Thyroid gland (tissue), 4 donors: ENCODE data around the gene CDH4. TPM values are rescaled to one million over a fixed set of nuclear protein-coding genes. Genes with fewer than 3 reads are reported as not detected.

Experiments
- DNase-seq, 2 donors: peaks; one replicate each; pipeline ENCODE4 v3.0.0-alpha.2; 2019
- H3K27ac ChIP-seq, 3 donors: fragments of 200-600 bp; sonication (generic); 1 replicate in 2 of 3; 2 replicates in 1 of 3; pipeline ENCODE4 v1.5.1; 2016 to 2019; ENCODE audit warnings: mild to moderate bottlenecking in 1 of 3, moderate library complexity in 1 of 3
- H3K27me3 ChIP-seq: fragments of 200-600 bp; sonication (generic); one replicate; pipeline ENCODE4 v1.5.1; 2019
- H3K36me3 ChIP-seq, 2 donors: fragments of 200-600 bp; sonication (generic); one replicate each; pipeline ENCODE4 v1.5.1; 2016 to 2019
- H3K4me1 ChIP-seq, 2 donors: fragments of 200-600 bp; sonication (generic); one replicate each; pipeline ENCODE4 v1.5.1; 2017 to 2019
- H3K4me3 ChIP-seq, 3 donors: fragments of 200-600 bp; sonication (generic); replicated peaks in 1 of 3; 1 replicate in 2 of 3; 2 replicates in 1 of 3; pipeline ENCODE4 v1.5.1; 2016; ENCODE audit warnings: mild to moderate bottlenecking in 1 of 3
- H3K9me3 ChIP-seq: fragments of 200-600 bp; sonication (generic); one replicate; pipeline ENCODE4 v1.5.1; 2017
- CTCF ChIP-seq, 6 experiments: fragments of 200-600 bp in 3 of 6; fragments of 450-650 bp in 3 of 6; sonication (generic) in 3 of 6; IDR thresholded peaks; one replicate each; pipeline ENCODE4 v1.5.1; 2016 to 2019; ENCODE audit warnings: antibody characterized with exemption in 6 of 6, mild to moderate bottlenecking in 2 of 6, inconsistent platforms in 1 of 6, moderate library complexity in 1 of 6
- POLR2A ChIP-seq, 2 donors: fragments of 450-650 bp; IDR thresholded peaks; one replicate each; pipeline ENCODE4 v1.6.1; 2017; ENCODE audit warnings: antibody characterized with exemption in 2 of 2, mild to moderate bottlenecking in 2 of 2, moderate library complexity in 1 of 2
- WGBS, 2 donors: methylation state at CpG; one replicate each; pipeline ENCODE4 v1.1.5; 2017; 5-methylcytosine and 5-hydroxymethylcytosine counted together
- intact Hi-C: fragments of 100-400 bp; cut with DNase I; formaldehyde crosslinking; loops from one replicate; pipeline ENCODE4 v1.15.1; 2023
- total RNA-seq, 4 donors: library from RNA; depleted of rRNA; stranded (reverse); fragments of >200 nt; gene quantifications; one replicate each; pipeline ENCODE4 v1.2.3, GENCODE V29; 2016

CDH4 gene
- total RNA-seq, 4 donors from 2014 or later, result 0.22 to 0.29 (median 0.29) TPM; not detected in 1

- H3K4me1 ChIP-seq, result no peaks in the 10 kb centered on the region
- H3K4me3 ChIP-seq, result no peak overlapping the region
- 55 to 59% methylated on average over 13 of the region's 13 CpGs for WGBS, 2 donors
- H3K27me3 ChIP-seq, result no peaks in the 10 kb centered on the region
- intact Hi-C loops, result no loop called here
- TF ChIP-seq CTCF (IDR thresholded peaks at IDR 0.05) (no peak), POLR2A (IDR thresholded peaks at IDR 0.05) (no peak)
- no peak for DNase-seq
- no peaks in the 10 kb centered on the region for H3K9me3 ChIP-seq
- H3K27ac ChIP-seq, result no peak overlapping the region
- H3K36me3 ChIP-seq, result no peaks in the 10 kb centered on the region
These were observed 635.6 kb downstream of the CDH4 start for GRCh38 chr20:61887596-61888093.

GRCh38 chr20:61888101-61888865, 636.2 kb downstream of the CDH4 start:
- TF ChIP-seq POLR2A (IDR thresholded peaks at IDR 0.05) (no peak), CTCF (IDR thresholded peaks at IDR 0.05) (no peak)
- intact Hi-C loops, result no loop called here
- 85 to 88% methylated on average over 14 to 18 of the region's 19 CpGs for WGBS, 2 donors
- Histone ChIP-seq H3K9me3 (no peaks in the 10 kb centered on the region), H3K36me3 (no peaks in the 10 kb centered on the region), H3K4me1 (no peaks in the 10 kb centered on the region), H3K27ac (no peak overlapping the region), H3K4me3 (no peak overlapping the region), H3K27me3 (no peaks in the 10 kb centered on the region)
- DNase-seq, result no peak

- 94 to 95% methylated on average over 1 of the region's 1 CpG for WGBS, 2 donors
These were observed 637.6 kb downstream of the CDH4 start for GRCh38 chr20:61889659-61890058.

GRCh38 chr20:61890210-61890609, 638.1 kb downstream of the CDH4 start:
- Histone ChIP-seq H3K9me3 (no peaks in the 10 kb centered on the region), H3K36me3 (no peaks in the 10 kb centered on the region), H3K4me3 (no peak overlapping the region), H3K27ac (no peak overlapping the region), H3K27me3 (no peaks in the 10 kb centered on the region), H3K4me1 (no peaks in the 10 kb centered on the region)
- 0% methylated on average over 1 of the region's 1 CpG for WGBS, 2 donors
- intact Hi-C loops, result no loop called here
- no peak for TF ChIP-seq POLR2A (IDR thresholded peaks at IDR 0.05)
- no peak for TF ChIP-seq CTCF (IDR thresholded peaks at IDR 0.05)
- no peak for DNase-seq

More at GRCh38 chr20:61889659-61890058, 637.6 kb downstream of the CDH4 start:
- Histone ChIP-seq H3K27ac (no peak overlapping the region), H3K36me3 (no peaks in the 10 kb centered on the region), H3K4me3 (no peak overlapping the region), H3K9me3 (no peaks in the 10 kb centered on the region), H3K4me1 (no peaks in the 10 kb centered on the region), H3K27me3 (no peaks in the 10 kb centered on the region)
- DNase-seq, result no peak
- TF ChIP-seq CTCF (IDR thresholded peaks at IDR 0.05) (no peak), POLR2A (IDR thresholded peaks at IDR 0.05) (no peak)
- intact Hi-C loops, result no loop called here

GRCh38 chr20:61891476-61891875, 639.4 kb downstream of the CDH4 start:
- Histone ChIP-seq H3K27ac (no peak overlapping the region), H3K27me3 (no peaks in the 10 kb centered on the region), H3K9me3 (no peaks in the 10 kb centered on the region), H3K4me1 (no peaks in the 10 kb centered on the region), H3K4me3 (no peak overlapping the region), H3K36me3 (no peaks in the 10 kb centered on the region)
- intact Hi-C loops, result no loop called here
- DNase-seq, result no peak
- no peak for TF ChIP-seq CTCF (IDR thresholded peaks at IDR 0.05)
- TF ChIP-seq POLR2A (IDR thresholded peaks at IDR 0.05), result no peak
- 0 to 53% methylated on average over 2 to 4 of the region's 6 CpGs for WGBS, 2 donors
